H1 (cell line): ENCODE measurements around the gene CDCA3. TPM values are rescaled to one million over a fixed set of nuclear protein-coding genes. Genes with fewer than 3 reads are reported as not detected.

Source experiments
- CTCF ChIA-PET: fragments of 300-600 bp; sonication (Branson Sonifier 250); formaldehyde crosslinking; loops from one replicate; lab custom pipeline; 2021; ENCODE audit not compliant: partially characterized antibody; lab: Charles Lee
- POLR2A ChIA-PET: fragments of 300-600 bp; sonication (Branson Sonifier 250); formaldehyde crosslinking; loops from one replicate; lab custom pipeline; 2021; ENCODE audit warnings: inconsistent platforms; ENCODE audit not compliant: partially characterized antibody; lab: Charles Lee
- DNase-seq, 2 experiments: peaks; one replicate each; pipeline versions ENCODE4 v3.0.0 to v3.0.0-alpha.2; 2010 to 2022; ENCODE audit warnings: low spot score in 2 of 2, low read depth in 1 of 2, mixed read lengths in 1 of 2
- FAIRE-seq: peaks from 2 replicates; lab custom pipeline; 2011; peaks lifted over from hg19 to GRCh38; lab: Jason Lieb, UNC
- H2AFZ ChIP-seq: 2 replicates; pipeline ENCODE4 v1.8.1; 2012; ENCODE audit warnings: low read length, inconsistent platforms
- H2AK5ac ChIP-seq: 2 replicates; pipeline ENCODE4 v1.6.1; 2013; ENCODE audit warnings: low read depth, low read length
- H2BK120ac ChIP-seq: replicated peaks from 2 replicates; pipeline ENCODE3; 2013; ENCODE audit warnings: low read depth, low read length, inconsistent platforms
- H2BK12ac ChIP-seq: 2 replicates; pipeline ENCODE4 v1.6.1; 2013; ENCODE audit warnings: low read depth, low read length
- H2BK15ac ChIP-seq: 2 replicates; pipeline ENCODE4 v1.6.1; 2013; ENCODE audit warnings: low read length
- H2BK20ac ChIP-seq: 2 replicates; pipeline ENCODE4 v1.6.1; 2013; ENCODE audit warnings: low read length
- H2BK5ac ChIP-seq: 2 replicates; pipeline ENCODE4 v1.6.1; 2013; ENCODE audit warnings: low read depth, low read length
- H3K14ac ChIP-seq: 2 replicates; pipeline ENCODE4 v1.6.1; 2013; ENCODE audit warnings: inconsistent platforms; ENCODE audit not compliant: insufficient read length
- H3K18ac ChIP-seq: 2 replicates; pipeline ENCODE4 v1.6.1; 2013; ENCODE audit warnings: low read length; ENCODE audit errors: extremely low read depth
- H3K23ac ChIP-seq: 2 replicates; pipeline ENCODE4 v1.6.1; 2013; ENCODE audit warnings: inconsistent platforms; ENCODE audit not compliant: insufficient read length
- H3K23me2 ChIP-seq: 2 replicates; pipeline ENCODE4 v1.6.1; 2013; ENCODE audit warnings: low read depth, low read length
- H3K27ac ChIP-seq: 2 replicates; pipeline ENCODE4 v1.6.1; 2011; ENCODE audit warnings: low read depth, low read length, inconsistent platforms
- H3K27me3 ChIP-seq, 4 experiments: replicated peaks in 1 of 4; 1 replicate in 1 of 4; 2 replicates in 3 of 4; pipeline versions ENCODE4 v1.6.1 to v1.8.1; 2011 to 2013; ENCODE audit warnings: low read length in 3 of 4, mild to moderate bottlenecking in 3 of 4, inconsistent platforms in 2 of 4, mixed read lengths in 2 of 4, moderate library complexity in 1 of 4; ENCODE audit not compliant: control insufficient read depth in 3 of 4, insufficient read depth in 3 of 4; ENCODE audit errors: extremely low read depth in 1 of 4
- H3K36me3 ChIP-seq, 4 experiments: 2 replicates each; pipeline versions ENCODE4 v1.6.1 to v1.8.1; 2011 to 2013; ENCODE audit warnings: mild to moderate bottlenecking in 4 of 4, low read length in 3 of 4, moderate library complexity in 2 of 4, control low read depth in 1 of 4, inconsistent platforms in 1 of 4; ENCODE audit not compliant: insufficient read depth in 4 of 4, control insufficient read depth in 2 of 4
- H3K4ac ChIP-seq: replicated peaks from 2 replicates; pipeline ENCODE3; 2013; ENCODE audit warnings: low read length, low read depth, mixed read lengths, inconsistent platforms; ENCODE audit not compliant: insufficient read length
- H3K4me1 ChIP-seq, 4 experiments: replicated peaks in 1 of 4; 1 replicate in 1 of 4; 2 replicates in 3 of 4; pipeline versions ENCODE4 v1.6.1 to v1.8.1; 2011 to 2013; ENCODE audit warnings: low read length in 3 of 4, inconsistent platforms in 2 of 4, mixed read lengths in 1 of 4; ENCODE audit not compliant: insufficient read depth in 4 of 4, control insufficient read depth in 3 of 4
- H3K4me2 ChIP-seq, 2 experiments: 2 replicates each; pipeline versions ENCODE4 v1.6.1 to v1.8.1; 2011 to 2013; ENCODE audit warnings: low read depth in 2 of 2, low read length in 2 of 2, control low read depth in 1 of 2, inconsistent platforms in 1 of 2, mild to moderate bottlenecking in 1 of 2; ENCODE audit not compliant: insufficient read depth in 1 of 2
- H3K4me3 ChIP-seq, 4 experiments: fragments of 200-600, 300-600 bp in 1 of 4; sonication (generic), shearing (Covaris generic), sonication (Bioruptor Twin) in 1 of 4; 2 replicates each; pipeline versions ENCODE4 v1.5.1 to v1.8.1; 2011 to 2016; ENCODE audit warnings: low read length in 4 of 4, low read depth in 3 of 4, control low read depth in 2 of 4, inconsistent platforms in 2 of 4, mild to moderate bottlenecking in 2 of 4, mixed read lengths in 1 of 4, moderate library complexity in 1 of 4; ENCODE audit not compliant: insufficient read depth in 2 of 4; ENCODE audit errors: extremely low read depth in 1 of 4
- H3K56ac ChIP-seq: replicated peaks from 2 replicates; pipeline ENCODE3; 2013; ENCODE audit warnings: low read depth, mild to moderate bottlenecking, mixed read lengths, low read length, inconsistent platforms; ENCODE audit not compliant: insufficient read length
- H3K79me1 ChIP-seq: 2 replicates; pipeline ENCODE4 v1.6.1; 2013; ENCODE audit warnings: low read depth, low read length, control low read depth
- H3K79me2 ChIP-seq, 2 experiments: 2 replicates each; pipeline versions ENCODE4 v1.6.1 to v1.8.1; 2012 to 2013; ENCODE audit warnings: low read length in 2 of 2, mild to moderate bottlenecking in 2 of 2, inconsistent platforms in 1 of 2; ENCODE audit not compliant: insufficient read depth in 2 of 2, control insufficient read depth in 1 of 2
- H3K9ac ChIP-seq, 4 experiments: replicated peaks in 1 of 4; 1 replicate in 1 of 4; 2 replicates in 3 of 4; pipeline versions ENCODE4 v1.6.1 to v1.8.1; 2011 to 2013; ENCODE audit warnings: low read depth in 3 of 4, low read length in 3 of 4, control low read depth in 2 of 4, mild to moderate bottlenecking in 2 of 4, moderate library complexity in 2 of 4, inconsistent platforms in 1 of 4; ENCODE audit errors: extremely low read depth in 1 of 4
- H3K9me3 ChIP-seq, 2 experiments: 2 replicates each; pipeline versions ENCODE4 v1.6.1 to v1.8.1; 2012 to 2013; ENCODE audit warnings: mild to moderate bottlenecking in 2 of 2, moderate library complexity in 2 of 2, control low read depth in 1 of 2, inconsistent platforms in 1 of 2, low read depth in 1 of 2, low read length in 1 of 2, mixed read lengths in 1 of 2; ENCODE audit not compliant: insufficient read depth in 2 of 2
- H4K20me1 ChIP-seq, 2 experiments: replicated peaks in 1 of 2; 2 replicates each; pipeline versions ENCODE3 to v1.8.1; 2011 to 2013; ENCODE audit warnings: inconsistent platforms in 2 of 2, low read length in 2 of 2, mild to moderate bottlenecking in 1 of 2; ENCODE audit not compliant: insufficient read depth in 2 of 2, control insufficient read depth in 1 of 2
- H4K5ac ChIP-seq: 2 replicates; pipeline ENCODE4 v1.6.1; 2013; ENCODE audit warnings: low read length, low read depth, mixed read lengths, inconsistent platforms; ENCODE audit not compliant: insufficient read length
- H4K8ac ChIP-seq: 2 replicates; pipeline ENCODE4 v1.8.0; 2013; ENCODE audit warnings: mild to moderate bottlenecking, moderate library complexity, low read length, inconsistent platforms; ENCODE audit not compliant: insufficient read depth; ENCODE audit errors: extremely low read depth
- H4K91ac ChIP-seq: replicated peaks from 2 replicates; pipeline ENCODE3; 2013; ENCODE audit warnings: low read length, mixed read lengths, inconsistent platforms; ENCODE audit not compliant: insufficient read length
- BACH1 ChIP-seq: IDR thresholded peaks from 2 replicates; pipeline ENCODE4 v1.6.1; 2012; ENCODE audit warnings: low read length, improper control_type of control experiment
- BCL11A ChIP-seq, 2 experiments: IDR thresholded peaks; one replicate each; pipeline ENCODE4 v1.6.1; 2011; ENCODE audit warnings: low read depth in 2 of 2, low read length in 2 of 2, mild to moderate bottlenecking in 2 of 2
- CHD1 ChIP-seq: IDR thresholded peaks from 2 replicates; pipeline ENCODE4 v1.6.1; 2012; ENCODE audit warnings: low read depth, low read length, improper control_type of control experiment
- CTBP2 ChIP-seq: IDR thresholded peaks from 2 replicates; pipeline ENCODE4 v1.7.0; 2011; ENCODE audit warnings: borderline replicate concordance, mild to moderate bottlenecking, moderate library complexity, mixed read lengths, low read length; ENCODE audit not compliant: insufficient read depth, insufficient read length
- JUN ChIP-seq: IDR thresholded peaks from 2 replicates; pipeline ENCODE4 v1.6.1; 2011; ENCODE audit warnings: low read depth, mild to moderate bottlenecking, improper control_type of control experiment, low read length
- KDM5A ChIP-seq: fragments of 200-600 bp; IDR thresholded peaks from 2 replicates; pipeline ENCODE4 v1.7.1; 2012; ENCODE audit warnings: mild to moderate bottlenecking, low read length, inconsistent platforms, mixed read lengths
- SIN3A ChIP-seq, 2 experiments: IDR thresholded peaks in 1 of 2; conservative IDR thresholded peaks in 1 of 2; 2 replicates each; pipeline ENCODE4 v1.6.1; 2011 to 2012; ENCODE audit warnings: low read length in 2 of 2, improper control_type of control experiment in 1 of 2, low read depth in 1 of 2, mild to moderate bottlenecking in 1 of 2
- SIRT6 ChIP-seq: IDR thresholded peaks from one replicate; pipeline ENCODE4 v1.7.1; 2012; ENCODE audit warnings: low read length, inconsistent platforms
- SP4 ChIP-seq: IDR thresholded peaks from 2 replicates; pipeline ENCODE4 v1.6.1; 2012; ENCODE audit warnings: low read length, inconsistent platforms
- SRF ChIP-seq: IDR thresholded peaks from 2 replicates; pipeline ENCODE4 v1.6.1; 2011; ENCODE audit warnings: mild to moderate bottlenecking, low read depth, low read length, moderate library complexity
- SUZ12 ChIP-seq: fragments of 200-600 bp; sonication (generic); IDR thresholded peaks from 2 replicates; pipeline ENCODE4 v1.6.1; 2012; ENCODE audit warnings: mild to moderate bottlenecking, inconsistent platforms, low read length, moderate library complexity, mixed read lengths
- TEAD4 ChIP-seq: IDR thresholded peaks from 2 replicates; pipeline ENCODE4 v1.6.1; 2012; ENCODE audit warnings: low read depth, low read length, inconsistent platforms, mixed read lengths
- WGBS, 2 experiments: shearing (Covaris generic) in 1 of 2; methylation state at CpG; one replicate each; pipeline versions ENCODE4 v1.1.6 to v1.1.7; 2013 to 2015; ENCODE audit warnings: low lambda C conversion rate in 2 of 2, mixed read lengths in 2 of 2, inconsistent platforms in 1 of 2, low coverage in 1 of 2, missing lambda C conversion rate in 1 of 2; ENCODE audit not compliant: insufficient replicate concordance in 2 of 2, insufficient coverage in 1 of 2, insufficient read length in 1 of 2; ENCODE audit errors: extremely low coverage in 1 of 2, missing lambda C conversion rate in 1 of 2; 5-methylcytosine and 5-hydroxymethylcytosine counted together
- polyA plus RNA-seq, 7 experiments: library from polyadenylated mRNA; depleted of rRNA in 3 of 7; stranded (reverse) in 5 of 7; unstranded in 2 of 7; fragments of >200 nt in 5 of 7; fragments of 200-250 nt in 2 of 7; gene quantifications; 1 replicate in 5 of 7; 2 replicates in 1 of 7; 4 replicates in 1 of 7; pipeline versions ENCODE4 v1.2.1 to v1.2.3, GENCODE V29; 2011 to 2013; ENCODE audit warnings: missing spikeins in 2 of 7, mixed read lengths in 2 of 7
- total RNA-seq: library from RNA; stranded (reverse); fragmentation: NEBNext Ultra II Directional; extraction: Animal tissue kit (Norgen Biotek cat#: 25700); gene quantifications from 2 replicates; pipeline ENCODE4 v1.2.1, GENCODE V29; 2021
- TF ChIP-seq, protein P1 (sequence below): IDR thresholded peaks from 2 replicates; pipeline ENCODE4 v1.6.1; 2011; ENCODE audit warnings: low read depth, mild to moderate bottlenecking, low read length; ENCODE audit not compliant: insufficient read depth
- TF ChIP-seq, protein P2 (sequence below): IDR thresholded peaks from 2 replicates; pipeline ENCODE4 v1.6.1; 2012; ENCODE audit warnings: inconsistent platforms

CDCA3 gene
- total and polyA plus RNA-seq, 2 of the 8 experiments (the other 6 are each of a cell fraction or from before 2014, with no cell fraction given) = 47.7 to 71.2 TPM

DNA sequence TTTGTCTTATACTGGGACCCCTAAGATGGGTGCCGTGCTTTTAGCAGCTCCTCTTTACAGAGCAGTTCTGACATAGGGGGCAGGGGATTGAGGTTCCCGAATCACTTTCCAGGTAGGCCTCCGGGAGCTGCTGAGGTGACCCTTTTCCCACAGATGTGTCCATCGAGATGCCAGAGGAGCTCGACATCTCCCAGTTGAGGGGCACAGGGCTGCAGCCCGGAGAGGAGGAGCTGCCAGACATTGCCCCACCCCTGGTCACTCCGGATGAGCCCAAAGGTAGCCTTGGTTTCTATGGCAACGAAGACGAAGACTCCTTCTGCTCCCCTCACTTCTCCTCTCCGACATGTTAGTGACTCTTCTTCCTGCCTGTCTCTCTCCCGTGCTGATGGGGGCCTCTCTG lies 11.9 kb upstream of the CDCA3 start:
- H2BK5ac ChIP-seq = no peak overlapping the region
- no peak overlapping the region for H3K27ac ChIP-seq
- FAIRE-seq = no peak
- H4K91ac ChIP-seq = no peak overlapping the region
- no peak overlapping the region for H3K4me3 ChIP-seq
- no peaks in the 10 kb centered on the region; the same call in 1 of the 2 replicates for H3K79me1 ChIP-seq
- H3K14ac ChIP-seq = no peak overlapping the region
- no peak overlapping the region for H3K56ac ChIP-seq
- DNase-seq = no peak
- H4K5ac ChIP-seq = no peak overlapping the region
- H3K18ac ChIP-seq = no peak overlapping the region
- no peak overlapping the region for H2BK20ac ChIP-seq
- no peak overlapping the region for H3K4ac ChIP-seq
- CTCF ChIA-PET = interaction anchor here (0.8 to 2.1 kb wide), 2 partner anchors 10 to 15 kb away, joined by 3 to 7 read pairs; no protein-coding TSS in a partner anchor
- 93% methylated on average over 11 of the region's 11 CpGs; no CpG with 5 or more reads in 1 of the 2 experiments for WGBS, 2 experiments
- H2BK12ac ChIP-seq = no peak overlapping the region
- peaks cover 5 to 16% (median 11%) of the 10 kb centered on the region in 4 experiments for H3K4me1 ChIP-seq
- H4K8ac ChIP-seq = no peak overlapping the region; the same call in 1 of the 2 replicates
- peaks cover 5% of the 10 kb centered on the region; the same call in 1 of the 2 replicates for H3K23me2 ChIP-seq
- no peaks in the 10 kb centered on the region for H3K9me3 ChIP-seq
- POLR2A ChIA-PET = interaction anchor here (14.9 to 18.9 kb wide), 2 partner anchors 18 to 77 kb away, joined by 442 to 588 read pairs; partner anchors contain the start of genes C12orf57, CDCA3, GNB3 and RNU7-1
- peaks cover 25 to 61% (median 50%) of the 10 kb centered on the region in 4 experiments for H3K36me3 ChIP-seq
- no peak overlapping the region for H3K9ac ChIP-seq
- no peak overlapping the region for H3K23ac ChIP-seq
- H3K79me2 ChIP-seq = peaks cover 0 to 7% of the 10 kb centered on the region in 2 experiments; a peak in 2 of 4 replicates
- H4K20me1 ChIP-seq = peaks cover under 1 to 2% of the 10 kb centered on the region in 2 experiments
- H2BK15ac ChIP-seq = no peak overlapping the region
- H2AK5ac ChIP-seq = no peak overlapping the region
- no peak overlapping the region for H2BK120ac ChIP-seq
- no peak overlapping the region for H2AFZ ChIP-seq
- H3K4me2 ChIP-seq = no peak overlapping the region
- H3K27me3 ChIP-seq = no peaks in the 10 kb centered on the region
- TF ChIP-seq BACH1 (no peak), SIN3A (conservative IDR thresholded peaks at IDR 0.05 in 1 of 2, IDR thresholded peaks at IDR 0.05 in 1 of 2; ENCODE audit: low read depth in 1 of 2, low read length in 2 of 2) (no peak), SUZ12 (no peak), TEAD4 (no peak), JUN (no peak), CTBP2 (no peak), SRF (no peak), KDM5A (no peak), SIRT6 (no peak), CHD1 (no peak), SP4 (no peak), BCL11A (IDR thresholded peaks at IDR 0.05; ENCODE audit: low read depth in 2 of 2, low read length in 2 of 2) (no peak)
- TF ChIP-seq, protein P1, sequence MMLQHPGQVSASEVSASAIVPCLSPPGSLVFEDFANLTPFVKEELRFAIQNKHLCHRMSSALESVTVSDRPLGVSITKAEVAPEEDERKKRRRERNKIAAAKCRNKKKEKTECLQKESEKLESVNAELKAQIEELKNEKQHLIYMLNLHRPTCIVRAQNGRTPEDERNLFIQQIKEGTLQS = no peak
- TF ChIP-seq, protein P2, sequence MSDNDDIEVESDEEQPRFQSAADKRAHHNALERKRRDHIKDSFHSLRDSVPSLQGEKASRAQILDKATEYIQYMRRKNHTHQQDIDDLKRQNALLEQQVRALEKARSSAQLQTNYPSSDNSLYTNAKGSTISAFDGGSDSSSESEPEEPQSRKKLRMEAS = no peak
